GM18511 (cell line): ENCODE data around the gene IGFBP4.

ENCODE experiments used
- ATAC-seq: cut with Tn5 transposase; IDR thresholded peaks from one replicate; pipeline ENCODE4 v1.9.1; 2021; ENCODE audit warnings: mild to moderate bottlenecking, moderate library complexity; ENCODE audit not compliant: unreplicated experiment

IGFBP4 gene

GRCh38 chr17:40470932-40471828, 27.9 kb downstream of the IGFBP4 start:
- no peak for ATAC-seq

DNA sequence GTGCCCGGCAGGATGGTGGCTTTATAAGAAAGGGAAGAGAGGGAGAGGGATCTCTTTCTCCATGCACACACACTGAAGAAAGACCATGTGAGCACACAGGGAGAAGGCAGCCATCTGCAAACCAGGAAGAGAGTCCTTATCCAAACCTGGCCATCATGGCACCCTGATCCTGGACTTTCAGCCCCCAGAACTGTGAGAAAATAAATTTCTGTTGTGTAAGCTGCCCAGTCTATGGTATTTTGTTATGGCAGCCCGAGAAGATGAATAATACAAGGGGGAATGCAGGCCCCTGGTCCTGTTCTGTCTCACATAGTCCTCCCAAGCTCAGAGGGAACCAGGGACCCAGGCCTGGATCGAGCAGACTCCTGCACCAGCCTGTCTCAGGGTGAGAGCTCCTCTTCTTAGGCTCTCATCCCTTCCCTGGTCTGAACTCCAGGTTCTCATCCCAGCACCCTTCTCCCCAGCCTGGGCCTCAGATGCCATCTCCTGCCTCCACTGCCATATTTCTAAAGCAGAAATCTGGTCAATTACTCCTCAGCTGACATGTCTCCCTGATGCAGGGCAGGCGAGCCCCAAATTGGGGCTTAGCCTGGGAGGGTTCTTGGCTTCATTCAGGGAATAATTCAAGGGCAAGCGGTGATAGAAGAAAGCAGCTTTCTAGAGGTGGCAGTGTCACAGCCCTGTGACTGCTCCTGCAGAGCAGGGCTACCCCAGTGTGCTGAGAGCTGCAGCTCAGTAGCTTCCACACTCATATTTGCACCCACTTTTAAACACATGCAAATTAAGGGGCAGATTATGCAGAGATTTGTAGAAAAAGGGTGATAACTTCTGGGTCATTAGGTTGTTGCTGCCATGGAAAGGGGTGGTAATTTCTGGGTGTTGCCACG, 28.8 kb downstream of the IGFBP4 start:
- no peak for ATAC-seq

GRCh38 chr17:40472733-40473452, 29.6 kb downstream of the IGFBP4 start:
- ATAC-seq: no peak

DNA sequence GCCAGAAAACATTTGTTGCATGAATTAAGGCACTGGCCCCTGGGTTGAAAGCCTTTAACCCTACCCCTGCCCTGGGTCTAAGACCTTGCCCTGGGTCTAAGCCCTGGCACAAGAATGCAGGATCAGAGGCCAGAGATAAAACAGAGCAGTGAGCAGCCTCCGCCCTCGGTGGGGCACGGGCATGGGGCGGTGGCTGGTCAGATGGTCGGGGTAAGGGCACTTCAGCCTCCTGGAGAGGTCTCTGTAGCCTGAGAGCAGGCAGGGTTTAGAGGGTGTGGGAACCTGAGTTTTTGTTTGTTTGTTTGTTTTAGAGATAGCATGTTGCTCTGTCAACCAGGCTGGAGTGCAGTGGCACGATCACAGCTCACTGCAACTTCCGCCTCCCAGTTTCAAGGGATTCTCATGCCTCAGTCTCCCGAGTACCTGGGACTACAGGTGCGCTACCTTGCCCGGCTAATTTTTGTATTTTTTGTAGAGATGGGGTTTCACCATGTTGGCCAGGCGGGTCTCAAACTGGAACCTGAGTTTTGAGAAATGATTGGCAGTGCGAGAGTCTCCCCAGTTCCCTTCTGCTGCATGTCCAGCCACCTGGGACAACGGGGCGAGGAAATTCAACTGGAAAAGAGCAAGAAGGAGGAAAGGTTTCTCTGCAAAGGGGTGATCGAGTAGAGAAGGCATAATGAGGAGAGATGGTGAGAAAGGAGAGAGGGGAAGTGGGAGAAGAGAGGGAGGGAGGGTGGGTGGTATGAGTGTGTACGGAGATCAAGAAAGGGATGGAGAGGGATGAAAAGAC, 30.5 kb downstream of the IGFBP4 start:
- no peak for ATAC-seq

GRCh38 chr17:40474419-40475002, 31.3 kb downstream of the IGFBP4 start:
- no peak for ATAC-seq

GRCh38 chr17:40475234-40475908, 32.1 kb downstream of the IGFBP4 start:
- ATAC-seq: no peak

- ATAC-seq: no peak
Observed at GRCh38 chr17:40477796-40478195, 34.5 kb downstream of the IGFBP4 start.

DNA sequence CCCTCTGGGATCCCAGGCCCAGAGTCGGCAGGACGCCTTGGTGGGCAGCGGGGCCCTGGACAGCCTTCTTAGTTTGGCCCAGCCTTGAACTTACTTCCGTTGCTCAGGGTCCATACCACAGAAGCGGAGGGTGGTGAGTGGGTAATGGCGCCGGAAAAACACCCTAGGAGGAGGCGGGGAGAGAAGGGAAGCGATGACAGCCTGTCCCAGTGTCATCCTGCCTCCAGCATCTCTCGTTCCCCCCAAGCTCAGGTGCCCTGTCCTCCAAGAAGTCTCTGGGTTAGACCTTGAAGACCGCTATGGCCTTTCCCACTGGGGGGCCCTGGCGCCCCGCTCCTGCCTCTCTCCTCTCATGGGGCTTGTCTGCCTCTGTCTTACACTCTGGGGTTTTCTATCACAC, 35.2 kb downstream of the IGFBP4 start:
- no peak for ATAC-seq

DNA sequence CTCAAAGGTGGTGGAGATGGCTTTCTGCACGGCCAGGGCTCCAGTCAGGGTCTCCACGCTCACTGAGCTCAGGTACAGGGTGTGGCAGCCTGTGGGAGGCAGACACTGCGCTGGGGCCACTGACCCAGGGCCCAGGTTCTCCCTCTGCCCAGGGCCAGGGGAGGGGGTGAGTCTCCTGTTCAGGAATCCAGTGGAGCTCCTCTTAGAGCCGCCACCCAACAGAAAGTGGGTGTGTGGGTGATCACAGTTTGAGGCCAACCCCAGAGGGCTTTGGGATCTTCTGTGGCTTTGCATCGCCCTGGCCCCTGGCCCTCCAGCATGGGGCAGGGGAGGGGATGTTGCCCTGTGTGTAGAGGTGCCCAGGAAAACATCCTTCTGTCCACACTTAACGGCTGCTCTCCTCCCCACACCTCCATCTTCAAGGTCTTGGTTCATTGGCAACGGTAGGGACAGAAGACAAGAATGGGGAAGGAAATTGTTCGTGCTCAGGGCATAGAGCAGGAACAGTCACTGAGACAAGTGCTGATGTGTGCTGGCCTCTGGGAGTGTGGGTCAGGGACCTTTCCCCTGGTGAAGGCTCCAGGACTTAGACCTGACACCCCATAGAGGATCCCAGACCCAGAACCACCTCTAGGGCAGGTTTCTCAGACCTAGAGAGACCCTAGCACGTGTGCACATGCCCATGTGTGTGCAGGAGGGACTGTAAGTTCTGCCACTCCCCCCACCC, 36.7 kb downstream of the IGFBP4 start:
- ATAC-seq: no peak

DNA sequence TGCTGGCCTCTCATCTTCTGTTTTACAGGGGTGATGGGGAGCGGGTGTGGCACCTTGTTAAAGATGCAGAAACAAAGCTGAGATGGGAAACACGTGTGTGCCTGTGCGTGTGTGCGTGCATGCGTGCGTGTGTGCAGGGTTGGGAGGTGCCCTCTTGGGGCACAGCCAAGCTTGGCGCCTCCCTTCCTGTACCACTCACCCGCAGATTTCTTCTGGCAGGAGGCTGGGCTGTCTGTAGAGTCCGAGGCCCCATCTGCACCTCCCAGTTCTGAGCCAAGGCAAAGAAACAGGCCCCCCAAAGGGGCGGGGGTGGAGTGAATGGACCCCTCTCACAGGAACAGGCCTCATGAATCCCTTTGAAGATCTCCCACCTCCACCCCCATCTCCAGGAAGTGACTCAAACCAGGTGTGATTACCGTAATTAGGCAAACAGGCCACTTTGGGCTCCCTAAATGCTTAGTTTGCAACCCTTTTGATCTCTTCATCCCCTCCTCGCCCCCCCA, 37.3 kb downstream of the IGFBP4 start:
- no peak for ATAC-seq

DNA sequence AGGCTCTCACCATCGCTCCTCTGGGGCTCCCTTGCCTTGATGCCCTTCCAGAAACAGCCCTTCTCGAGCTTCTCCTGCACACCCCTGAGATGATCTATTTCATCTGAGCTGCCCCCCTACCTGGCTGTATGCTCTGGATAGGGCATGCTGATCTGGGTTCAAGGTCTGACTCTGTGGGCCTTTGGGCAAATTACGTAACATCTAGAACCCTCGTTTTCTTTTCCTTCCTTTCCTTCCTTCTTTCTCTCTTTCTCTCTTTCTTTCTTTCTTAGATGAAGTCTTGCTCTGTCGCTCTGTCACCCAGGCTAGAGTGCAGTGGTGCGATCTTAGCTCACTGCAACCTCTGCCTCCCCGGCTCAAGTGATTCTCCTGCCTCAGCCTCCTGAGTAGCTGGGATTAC, 37.9 kb downstream of the IGFBP4 start:
- ATAC-seq: no peak

- no peak for ATAC-seq
Observed at GRCh38 chr17:40482722-40483121, 39.5 kb downstream of the IGFBP4 start.

DNA sequence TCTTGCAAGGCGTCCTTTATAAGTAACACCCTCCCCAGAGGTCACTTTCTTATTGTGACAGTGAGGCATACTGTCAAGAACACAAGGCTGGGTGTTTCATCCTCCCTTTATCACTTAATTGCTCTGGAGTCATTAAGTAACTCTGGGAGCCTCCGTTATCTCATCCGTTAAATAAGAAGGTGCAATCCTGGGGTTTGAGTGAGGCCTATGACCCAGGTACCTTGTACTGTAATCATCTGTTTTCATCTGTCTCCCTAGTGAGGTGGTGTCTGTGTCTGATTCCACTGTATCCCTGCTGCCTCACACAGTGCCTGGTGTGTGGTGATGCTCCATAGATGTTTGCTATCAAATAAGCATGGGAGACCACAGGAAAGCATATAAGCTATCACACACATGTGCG, 40.4 kb downstream of the IGFBP4 start:
- no peak for ATAC-seq

- ATAC-seq: no peak
Observed at GRCh38 chr17:40484285-40484972, 41.2 kb downstream of the IGFBP4 start.

DNA sequence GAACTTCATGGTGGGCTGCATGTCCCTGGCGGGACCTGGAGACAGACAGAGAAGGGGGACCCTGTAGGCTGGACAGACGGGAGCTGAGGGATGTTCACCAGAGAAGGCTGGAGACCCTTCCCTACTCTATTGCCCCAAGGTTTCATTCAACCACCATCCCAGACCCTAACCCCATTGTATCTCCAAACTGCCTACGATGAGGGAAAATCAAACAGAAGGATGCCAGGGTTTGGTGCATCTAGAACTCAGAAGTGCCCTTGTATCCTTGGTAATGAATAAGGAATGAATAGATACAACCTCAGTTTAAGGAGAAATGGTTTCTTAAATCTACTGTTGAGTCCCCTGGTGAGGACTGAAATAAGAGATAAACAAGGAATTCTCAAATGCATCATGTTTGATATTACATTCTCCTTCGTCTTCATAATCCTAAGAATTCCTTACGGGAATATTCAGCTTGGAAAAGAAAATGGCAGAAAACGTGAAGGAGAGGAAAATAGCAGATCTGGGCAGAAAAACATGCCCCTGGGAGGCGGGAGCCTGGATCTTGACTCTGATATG, 41.8 kb downstream of the IGFBP4 start:
- ATAC-seq: no peak

DNA sequence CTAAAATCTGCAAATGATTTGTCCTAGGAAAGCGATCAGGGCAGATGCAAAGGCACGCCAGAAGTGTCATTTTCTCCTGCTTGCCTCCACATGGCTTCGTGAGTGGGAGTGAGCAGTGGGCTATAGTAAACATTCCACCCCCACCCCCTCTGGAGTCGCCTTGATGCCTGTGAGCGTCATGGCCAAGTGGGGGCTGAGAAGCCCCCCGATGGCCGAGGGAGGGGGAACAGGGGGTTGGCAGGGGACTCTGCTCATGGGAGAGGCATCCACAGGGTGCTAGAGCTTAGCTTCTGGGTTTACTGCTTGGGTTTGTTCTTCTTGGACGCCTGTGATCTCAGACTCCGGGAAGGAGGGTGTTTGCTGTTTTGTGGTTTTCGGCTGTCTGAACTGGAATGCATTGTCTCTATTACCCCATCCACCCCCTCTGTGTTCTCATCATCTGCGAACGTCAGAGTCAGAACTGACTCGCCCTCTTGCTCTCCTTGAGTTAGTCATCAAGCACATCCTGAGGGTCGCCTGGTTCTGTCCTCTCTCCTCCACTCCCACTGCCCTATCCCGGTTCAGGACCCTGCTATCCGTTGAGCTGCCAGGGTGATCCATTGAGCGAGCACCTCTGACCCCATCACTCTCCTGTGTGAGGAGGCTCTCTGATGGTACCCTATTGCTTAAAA, 42.7 kb downstream of the IGFBP4 start:
- ATAC-seq: no peak
